GM23338 (cell line): ENCODE data around the gene TPRG1. TPM values are rescaled to one million over a fixed set of nuclear protein-coding genes. Genes with fewer than 3 reads are reported as not detected.

ENCODE experiments used
- ATAC-seq: fragments of 200-7000 bp; cut with Tn5 transposase; 3 replicates; pipeline ENCODE4 v1.9.1; 2020
- DNase-seq: peaks from one replicate; pipeline ENCODE4 v3.0.0-alpha.2; 2015; ENCODE audit warnings: low spot score
- H2AFZ ChIP-seq: fragments of 200-600 bp; sonication (generic); 2 replicates; pipeline ENCODE4 v1.8.0; 2016; ENCODE audit warnings: antibody characterized with exemption, mild to moderate bottlenecking, moderate library complexity
- H3F3A ChIP-seq: fragments of 200-600 bp; sonication (generic); replicated peaks from 2 replicates; pipeline ENCODE4 v1.8.0; 2017; ENCODE audit warnings: antibody characterized with exemption, mixed run types, low read depth
- H3K27ac ChIP-seq: fragments of 200-600 bp; sonication (generic); 2 replicates; pipeline ENCODE4 v1.6.1; 2016; ENCODE audit warnings: low read depth
- H3K27me3 ChIP-seq: fragments of 200-600 bp; sonication (generic); 2 replicates; pipeline ENCODE4 v1.8.0; 2016; ENCODE audit warnings: mild to moderate bottlenecking, mixed run types, moderate library complexity; ENCODE audit not compliant: insufficient read depth
- H3K36me3 ChIP-seq: fragments of 200-600 bp; sonication (generic); 2 replicates; pipeline ENCODE4 v1.8.0; 2016; ENCODE audit warnings: mild to moderate bottlenecking; ENCODE audit not compliant: insufficient read depth
- H3K4me1 ChIP-seq: fragments of 200-600 bp; sonication (generic); 2 replicates; pipeline ENCODE4 v1.8.0; 2016; ENCODE audit warnings: mild to moderate bottlenecking, moderate library complexity; ENCODE audit not compliant: insufficient read depth
- H3K4me2 ChIP-seq: fragments of 200-600 bp; sonication (generic); 2 replicates; pipeline ENCODE4 v1.7.1; 2017; ENCODE audit warnings: mixed run types
- H3K4me3 ChIP-seq: fragments of 200-600 bp; sonication (generic); 2 replicates; pipeline ENCODE4 v1.6.1; 2016; ENCODE audit warnings: mixed run types
- H3K79me2 ChIP-seq: fragments of 200-600 bp; sonication (generic); replicated peaks from 2 replicates; pipeline ENCODE4 v1.8.0; 2017; ENCODE audit warnings: mild to moderate bottlenecking; ENCODE audit not compliant: insufficient read depth
- H3K9me2 ChIP-seq: fragments of 200-600 bp; sonication (generic); 2 replicates; pipeline ENCODE4 v1.8.0; 2017; ENCODE audit not compliant: insufficient read depth
- H4K20me1 ChIP-seq: fragments of 200-600 bp; sonication (generic); replicated peaks from 2 replicates; pipeline ENCODE4 v1.8.0; 2017; ENCODE audit warnings: mild to moderate bottlenecking; ENCODE audit not compliant: insufficient read depth
- H3K27ac Mint-ChIP-seq: 2 replicates; pipeline ENCODE4 v1.8.0; 2020; ENCODE audit warnings: inconsistent platforms, mild to moderate bottlenecking, moderate library complexity, mixed read lengths
- H3K27me3 Mint-ChIP-seq: 3 replicates; pipeline ENCODE4 v1.8.0; 2022; ENCODE audit warnings: low read depth, mild to moderate bottlenecking, moderate library complexity, mixed read lengths, inconsistent platforms; ENCODE audit not compliant: insufficient read depth, poor library complexity
- H3K36me3 Mint-ChIP-seq: 3 replicates; pipeline ENCODE4 v1.8.0; 2021; ENCODE audit warnings: low read depth, mild to moderate bottlenecking, inconsistent platforms, moderate library complexity, mixed read lengths
- H3K4me1 Mint-ChIP-seq: 3 replicates; pipeline ENCODE4 v1.8.0; 2020; ENCODE audit warnings: mild to moderate bottlenecking, inconsistent platforms, mixed read lengths
- H3K4me3 Mint-ChIP-seq: 3 replicates; pipeline ENCODE4 v1.8.0; 2021; ENCODE audit warnings: moderate library complexity, mild to moderate bottlenecking, inconsistent platforms, mixed read lengths
- H3K9me3 Mint-ChIP-seq: 3 replicates; pipeline ENCODE4 v1.8.0; 2020; ENCODE audit warnings: moderate library complexity, mild to moderate bottlenecking, inconsistent platforms, mixed read lengths
- EZH2 ChIP-seq: fragments of 200-600 bp; sonication (generic); IDR thresholded peaks from one replicate; pipeline ENCODE4 v1.8.0; 2017; ENCODE audit warnings: antibody characterized with exemption, mild to moderate bottlenecking, low read depth; ENCODE audit not compliant: unreplicated experiment
- JUNB ChIP-seq: IDR thresholded peaks from one replicate; pipeline ENCODE4 v1.6.1; 2016; ENCODE audit warnings: antibody characterized with exemption; ENCODE audit not compliant: unreplicated experiment
- NANOG ChIP-seq: IDR thresholded peaks from 2 replicates; pipeline ENCODE4 v1.6.1; 2016; ENCODE audit warnings: antibody characterized with exemption, borderline replicate concordance
- POLR2AphosphoS5 ChIP-seq: IDR thresholded peaks from 2 replicates; pipeline ENCODE4 v1.6.1; 2016; ENCODE audit warnings: antibody characterized with exemption, low read depth
- STAT1 ChIP-seq: IDR thresholded peaks from one replicate; pipeline ENCODE4 v1.6.1; 2016; ENCODE audit warnings: antibody characterized with exemption; ENCODE audit not compliant: unreplicated experiment
- ZNF114 ChIP-seq: fragments of 250-450 bp; sonication (Bioruptor Pico); IDR thresholded peaks from 2 replicates; pipeline ENCODE4 v1.5.0; 2020; ENCODE audit warnings: mild to moderate bottlenecking, moderate library complexity
- polyA plus RNA-seq: library from polyadenylated mRNA; unstranded; fragments of >200 nt; fragmentation: Nextera tagmentation; extraction: Ambion mirVana; gene quantifications from 2 replicates; pipeline ENCODE4 v1.2.1, GENCODE V29; 2016
- total RNA-seq: library from RNA; depleted of rRNA; stranded (reverse); fragments of >200 nt; shearing (Covaris generic); gene quantifications from 2 replicates; pipeline ENCODE4 v1.2.3, GENCODE V29; 2014
- TF ChIP-seq, protein P1 (sequence below): fragments of 250-450 bp; sonication (Bioruptor Pico); IDR thresholded peaks from 2 replicates; pipeline ENCODE4 v1.5.0; 2020; ENCODE audit warnings: mild to moderate bottlenecking, moderate library complexity
- TF ChIP-seq, protein P2 (sequence below): IDR thresholded peaks from 2 replicates; pipeline ENCODE4 v1.6.1; 2016; ENCODE audit warnings: antibody characterized with exemption
- TF ChIP-seq, protein P3 (sequence below), 2 experiments: fragments of 200-600 bp in 1 of 2; sonication (generic) in 1 of 2; conservative IDR thresholded peaks; 2 replicates each; pipeline versions ENCODE4 v1.5.1 to v1.6.1; 2016 to 2017; ENCODE audit warnings: antibody characterized with exemption in 2 of 2, low read depth in 2 of 2, mild to moderate bottlenecking in 2 of 2, moderate library complexity in 1 of 2

The TPRG1 gene
- total and polyA plus RNA-seq, 2 experiments from 2014 or later: 0.74 to 1.7 TPM

DNA sequence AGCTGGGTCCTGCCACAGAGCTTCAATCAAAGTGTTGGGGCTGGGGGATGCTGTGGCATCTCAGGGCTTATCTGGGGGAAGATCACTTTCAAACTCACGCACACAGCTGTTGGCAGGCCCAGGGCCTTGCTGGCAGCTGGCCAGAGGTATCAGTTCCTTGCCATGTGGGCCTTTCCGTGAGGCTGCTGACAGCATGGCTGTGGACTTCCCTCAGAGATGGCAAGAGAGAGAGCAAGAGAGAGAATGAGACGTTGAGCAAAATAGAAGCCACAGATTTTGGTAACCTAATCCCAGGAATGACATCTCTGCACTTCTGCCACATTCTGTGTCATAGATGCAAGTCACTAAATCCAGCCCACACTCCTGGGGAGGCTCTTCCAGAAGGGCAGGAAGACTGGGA, 91.0 kb downstream of the TPRG1 start (continued):
- TF ChIP-seq, protein P1, sequence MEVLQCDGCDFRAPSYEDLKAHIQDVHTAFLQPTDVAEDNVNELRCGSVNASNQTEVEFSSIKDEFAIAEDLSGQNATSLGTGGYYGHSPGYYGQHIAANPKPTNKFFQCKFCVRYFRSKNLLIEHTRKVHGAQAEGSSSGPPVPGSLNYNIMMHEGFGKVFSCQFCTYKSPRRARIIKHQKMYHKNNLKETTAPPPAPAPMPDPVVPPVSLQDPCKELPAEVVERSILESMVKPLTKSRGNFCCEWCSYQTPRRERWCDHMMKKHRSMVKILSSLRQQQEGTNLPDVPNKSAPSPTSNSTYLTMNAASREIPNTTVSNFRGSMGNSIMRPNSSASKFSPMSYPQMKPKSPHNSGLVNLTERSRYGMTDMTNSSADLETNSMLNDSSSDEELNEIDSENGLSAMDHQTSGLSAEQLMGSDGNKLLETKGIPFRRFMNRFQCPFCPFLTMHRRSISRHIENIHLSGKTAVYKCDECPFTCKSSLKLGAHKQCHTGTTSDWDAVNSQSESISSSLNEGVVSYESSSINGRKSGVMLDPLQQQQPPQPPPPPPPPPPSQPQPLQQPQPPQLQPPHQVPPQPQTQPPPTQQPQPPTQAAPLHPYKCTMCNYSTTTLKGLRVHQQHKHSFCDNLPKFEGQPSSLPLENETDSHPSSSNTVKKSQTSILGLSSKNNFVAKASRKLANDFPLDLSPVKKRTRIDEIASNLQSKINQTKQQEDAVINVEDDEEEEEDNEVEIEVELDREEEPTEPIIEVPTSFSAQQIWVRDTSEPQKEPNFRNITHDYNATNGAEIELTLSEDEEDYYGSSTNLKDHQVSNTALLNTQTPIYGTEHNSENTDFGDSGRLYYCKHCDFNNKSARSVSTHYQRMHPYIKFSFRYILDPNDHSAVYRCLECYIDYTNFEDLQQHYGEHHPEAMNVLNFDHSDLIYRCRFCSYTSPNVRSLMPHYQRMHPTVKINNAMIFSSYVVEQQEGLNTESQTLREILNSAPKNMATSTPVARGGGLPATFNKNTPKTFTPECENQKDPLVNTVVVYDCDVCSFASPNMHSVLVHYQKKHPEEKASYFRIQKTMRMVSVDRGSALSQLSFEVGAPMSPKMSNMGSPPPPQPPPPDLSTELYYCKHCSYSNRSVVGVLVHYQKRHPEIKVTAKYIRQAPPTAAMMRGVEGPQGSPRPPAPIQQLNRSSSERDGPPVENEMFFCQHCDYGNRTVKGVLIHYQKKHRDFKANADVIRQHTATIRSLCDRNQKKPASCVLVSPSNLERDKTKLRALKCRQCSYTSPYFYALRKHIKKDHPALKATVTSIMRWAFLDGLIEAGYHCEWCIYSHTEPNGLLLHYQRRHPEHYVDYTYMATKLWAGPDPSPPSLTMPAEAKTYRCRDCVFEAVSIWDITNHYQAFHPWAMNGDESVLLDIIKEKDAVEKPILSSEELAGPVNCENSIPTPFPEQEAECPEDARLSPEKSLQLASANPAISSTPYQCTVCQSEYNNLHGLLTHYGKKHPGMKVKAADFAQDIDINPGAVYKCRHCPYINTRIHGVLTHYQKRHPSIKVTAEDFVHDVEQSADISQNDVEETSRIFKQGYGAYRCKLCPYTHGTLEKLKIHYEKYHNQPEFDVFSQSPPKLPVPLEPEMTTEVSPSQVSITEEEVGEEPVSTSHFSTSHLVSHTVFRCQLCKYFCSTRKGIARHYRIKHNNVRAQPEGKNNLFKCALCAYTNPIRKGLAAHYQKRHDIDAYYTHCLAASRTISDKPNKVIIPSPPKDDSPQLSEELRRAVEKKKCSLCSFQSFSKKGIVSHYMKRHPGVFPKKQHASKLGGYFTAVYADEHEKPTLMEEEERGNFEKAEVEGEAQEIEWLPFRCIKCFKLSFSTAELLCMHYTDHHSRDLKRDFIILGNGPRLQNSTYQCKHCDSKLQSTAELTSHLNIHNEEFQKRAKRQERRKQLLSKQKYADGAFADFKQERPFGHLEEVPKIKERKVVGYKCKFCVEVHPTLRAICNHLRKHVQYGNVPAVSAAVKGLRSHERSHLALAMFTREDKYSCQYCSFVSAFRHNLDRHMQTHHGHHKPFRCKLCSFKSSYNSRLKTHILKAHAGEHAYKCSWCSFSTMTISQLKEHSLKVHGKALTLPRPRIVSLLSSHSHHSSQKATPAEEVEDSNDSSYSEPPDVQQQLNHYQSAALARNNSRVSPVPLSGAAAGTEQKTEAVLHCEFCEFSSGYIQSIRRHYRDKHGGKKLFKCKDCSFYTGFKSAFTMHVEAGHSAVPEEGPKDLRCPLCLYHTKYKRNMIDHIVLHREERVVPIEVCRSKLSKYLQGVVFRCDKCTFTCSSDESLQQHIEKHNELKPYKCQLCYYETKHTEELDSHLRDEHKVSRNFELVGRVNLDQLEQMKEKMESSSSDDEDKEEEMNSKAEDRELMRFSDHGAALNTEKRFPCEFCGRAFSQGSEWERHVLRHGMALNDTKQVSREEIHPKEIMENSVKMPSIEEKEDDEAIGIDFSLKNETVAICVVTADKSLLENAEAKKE (CRISPR knock-in tag): no peak
- TF ChIP-seq JUNB (no peak), EZH2 (no peak), NANOG (no peak)
- TF ChIP-seq, protein P2, sequence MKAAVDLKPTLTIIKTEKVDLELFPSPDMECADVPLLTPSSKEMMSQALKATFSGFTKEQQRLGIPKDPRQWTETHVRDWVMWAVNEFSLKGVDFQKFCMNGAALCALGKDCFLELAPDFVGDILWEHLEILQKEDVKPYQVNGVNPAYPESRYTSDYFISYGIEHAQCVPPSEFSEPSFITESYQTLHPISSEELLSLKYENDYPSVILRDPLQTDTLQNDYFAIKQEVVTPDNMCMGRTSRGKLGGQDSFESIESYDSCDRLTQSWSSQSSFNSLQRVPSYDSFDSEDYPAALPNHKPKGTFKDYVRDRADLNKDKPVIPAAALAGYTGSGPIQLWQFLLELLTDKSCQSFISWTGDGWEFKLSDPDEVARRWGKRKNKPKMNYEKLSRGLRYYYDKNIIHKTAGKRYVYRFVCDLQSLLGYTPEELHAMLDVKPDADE: no peak

DNA sequence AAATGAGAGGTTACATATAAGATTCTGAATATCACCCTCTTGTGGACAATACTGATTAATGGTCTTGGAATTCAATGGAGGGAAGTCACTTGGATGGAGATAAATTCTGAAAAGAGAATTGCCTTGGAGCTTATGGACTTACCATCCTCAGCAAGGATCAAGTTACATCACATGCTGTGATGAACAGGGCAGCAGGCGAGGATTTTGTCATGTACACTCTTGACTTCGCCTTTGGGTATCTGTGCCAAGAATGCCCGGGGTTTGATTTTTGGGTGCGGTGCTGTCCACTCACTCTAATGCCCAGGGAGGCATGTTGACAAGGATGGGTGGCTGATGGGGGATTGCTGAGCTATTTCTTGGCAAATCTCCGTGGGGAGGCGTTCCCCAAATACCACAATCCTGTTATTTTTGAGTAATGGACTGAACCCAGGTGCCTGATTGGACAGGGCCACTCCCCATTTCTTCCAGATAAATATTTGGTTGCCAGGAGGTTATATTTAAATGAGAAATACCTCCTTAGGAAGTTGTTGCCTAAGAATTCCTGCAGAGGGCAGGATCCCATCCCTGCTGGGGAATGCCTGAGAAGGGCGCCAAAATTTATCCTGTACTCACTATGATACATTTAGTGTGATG, 96.3 kb downstream of the TPRG1 start:
- no peaks in the 10 kb centered on the region for H3K27me3 ChIP-seq
- Mint-ChIP-seq H3K27me3 (no peaks in the 10 kb centered on the region), H3K27ac (no peak overlapping the region), H3K9me3 (no peaks in the 10 kb centered on the region), H3K4me3 (no peak overlapping the region), H3K36me3 (no peaks in the 10 kb centered on the region), H3K4me1 (peaks cover 2% of the 10 kb centered on the region; the same call in 2 of the 3 replicates)
- H2AFZ ChIP-seq: no peak overlapping the region
- DNase-seq (peak; percentile 82), ATAC-seq (peak; percentile 30)
- no peaks in the 10 kb centered on the region for H3K79me2 ChIP-seq
- no peaks in the 10 kb centered on the region for H3K4me1 ChIP-seq
- H3K27ac ChIP-seq: no peak overlapping the region
- TF ChIP-seq STAT1 (no peak), POLR2AphosphoS5 (no peak), ZNF114 (CRISPR knock-in tag) (no peak), NANOG (no peak)
- TF ChIP-seq, protein P3, sequence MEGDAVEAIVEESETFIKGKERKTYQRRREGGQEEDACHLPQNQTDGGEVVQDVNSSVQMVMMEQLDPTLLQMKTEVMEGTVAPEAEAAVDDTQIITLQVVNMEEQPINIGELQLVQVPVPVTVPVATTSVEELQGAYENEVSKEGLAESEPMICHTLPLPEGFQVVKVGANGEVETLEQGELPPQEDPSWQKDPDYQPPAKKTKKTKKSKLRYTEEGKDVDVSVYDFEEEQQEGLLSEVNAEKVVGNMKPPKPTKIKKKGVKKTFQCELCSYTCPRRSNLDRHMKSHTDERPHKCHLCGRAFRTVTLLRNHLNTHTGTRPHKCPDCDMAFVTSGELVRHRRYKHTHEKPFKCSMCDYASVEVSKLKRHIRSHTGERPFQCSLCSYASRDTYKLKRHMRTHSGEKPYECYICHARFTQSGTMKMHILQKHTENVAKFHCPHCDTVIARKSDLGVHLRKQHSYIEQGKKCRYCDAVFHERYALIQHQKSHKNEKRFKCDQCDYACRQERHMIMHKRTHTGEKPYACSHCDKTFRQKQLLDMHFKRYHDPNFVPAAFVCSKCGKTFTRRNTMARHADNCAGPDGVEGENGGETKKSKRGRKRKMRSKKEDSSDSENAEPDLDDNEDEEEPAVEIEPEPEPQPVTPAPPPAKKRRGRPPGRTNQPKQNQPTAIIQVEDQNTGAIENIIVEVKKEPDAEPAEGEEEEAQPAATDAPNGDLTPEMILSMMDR (conservative IDR thresholded peaks at IDR 0.05; ENCODE audit: low read depth in 2 of 2): peak; percentile 66 to 69
- TF ChIP-seq, protein P2: no peak
- no peaks in the 10 kb centered on the region for H4K20me1 ChIP-seq
- no peak overlapping the region for H3K4me3 ChIP-seq
- no peaks in the 10 kb centered on the region for H3K36me3 ChIP-seq
- no peak overlapping the region for H3K4me2 ChIP-seq
- no peaks in the 10 kb centered on the region for H3K9me2 ChIP-seq
- H3F3A ChIP-seq: no peaks in the 10 kb centered on the region
